Suprapubic skin (tissue), 4 donors: ENCODE results near the gene FBXO8.

Experiments
- EP300 ChIP-seq: sonication (generic); formaldehyde crosslinking; IDR thresholded peaks from one replicate; pipeline ENCODE4 v1.6.1; 2017; ENCODE audit warnings: antibody characterized with exemption
- POLR2A ChIP-seq, 2 donors: fragments of 450-650 bp; IDR thresholded peaks; one replicate each; pipeline ENCODE4 v1.6.1; 2017; ENCODE audit warnings: antibody characterized with exemption in 2 of 2, mild to moderate bottlenecking in 2 of 2, moderate library complexity in 2 of 2
- POLR2AphosphoS5 ChIP-seq, 3 donors: sonication (generic); formaldehyde crosslinking; IDR thresholded peaks; one replicate each; pipeline ENCODE4 v1.6.1; 2017; ENCODE audit warnings: antibody characterized with exemption in 3 of 3
- TF ChIP-seq, protein P1 (sequence below), 2 donors: fragments of 200-600 bp in 1 of 2; fragments of 450-650 bp in 1 of 2; sonication (generic) in 1 of 2; IDR thresholded peaks; one replicate each; pipeline ENCODE4 v1.5.1; 2016 to 2019; ENCODE audit warnings: antibody characterized with exemption in 2 of 2, mild to moderate bottlenecking in 1 of 2, moderate library complexity in 1 of 2

DNA sequence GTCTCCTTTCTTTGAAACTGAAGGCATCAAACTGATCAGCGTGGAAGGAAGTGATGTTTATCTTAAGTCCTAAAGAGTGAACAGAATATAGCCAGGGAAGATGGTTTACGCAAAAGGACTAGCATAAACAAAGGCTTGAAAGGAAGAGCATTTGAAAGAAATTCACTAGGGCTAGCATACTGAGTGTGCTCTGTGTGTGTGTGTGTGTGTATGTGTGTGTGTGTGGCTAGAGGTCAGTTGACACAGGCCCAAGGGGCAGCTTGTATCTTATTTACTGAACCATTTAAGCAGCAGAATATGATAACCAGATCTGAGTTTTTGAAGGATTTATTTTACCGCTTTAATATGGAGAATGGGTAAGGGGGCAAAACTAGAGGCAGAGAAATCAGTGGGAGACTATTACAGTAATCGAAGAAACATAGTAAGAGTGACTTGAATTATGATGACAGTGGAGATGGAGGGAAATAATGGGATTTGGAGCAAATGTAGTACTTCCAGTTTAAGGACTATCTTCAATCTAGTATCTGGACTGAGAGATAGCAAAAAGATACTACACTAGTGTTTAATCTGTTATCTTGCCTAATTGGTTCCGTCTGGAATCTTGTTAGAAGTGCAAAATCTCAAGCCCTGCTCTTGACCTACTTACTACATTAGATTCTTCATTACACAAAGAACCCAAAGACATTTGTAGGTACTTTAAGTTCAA, 37.2 kb upstream of the FBXO8 start:
- TF ChIP-seq, protein P1, sequence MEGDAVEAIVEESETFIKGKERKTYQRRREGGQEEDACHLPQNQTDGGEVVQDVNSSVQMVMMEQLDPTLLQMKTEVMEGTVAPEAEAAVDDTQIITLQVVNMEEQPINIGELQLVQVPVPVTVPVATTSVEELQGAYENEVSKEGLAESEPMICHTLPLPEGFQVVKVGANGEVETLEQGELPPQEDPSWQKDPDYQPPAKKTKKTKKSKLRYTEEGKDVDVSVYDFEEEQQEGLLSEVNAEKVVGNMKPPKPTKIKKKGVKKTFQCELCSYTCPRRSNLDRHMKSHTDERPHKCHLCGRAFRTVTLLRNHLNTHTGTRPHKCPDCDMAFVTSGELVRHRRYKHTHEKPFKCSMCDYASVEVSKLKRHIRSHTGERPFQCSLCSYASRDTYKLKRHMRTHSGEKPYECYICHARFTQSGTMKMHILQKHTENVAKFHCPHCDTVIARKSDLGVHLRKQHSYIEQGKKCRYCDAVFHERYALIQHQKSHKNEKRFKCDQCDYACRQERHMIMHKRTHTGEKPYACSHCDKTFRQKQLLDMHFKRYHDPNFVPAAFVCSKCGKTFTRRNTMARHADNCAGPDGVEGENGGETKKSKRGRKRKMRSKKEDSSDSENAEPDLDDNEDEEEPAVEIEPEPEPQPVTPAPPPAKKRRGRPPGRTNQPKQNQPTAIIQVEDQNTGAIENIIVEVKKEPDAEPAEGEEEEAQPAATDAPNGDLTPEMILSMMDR (IDR thresholded peaks at IDR 0.05) = no peak
- TF ChIP-seq POLR2AphosphoS5 (IDR thresholded peaks at IDR 0.05) (no peak), POLR2A (IDR thresholded peaks at IDR 0.05) (no peak), EP300 (no peak)
